ENCODE measurements around the gene SLC1A5. TPM values are rescaled to one million over a fixed set of nuclear protein-coding genes. Genes with fewer than 3 reads are reported as not detected.
"Not testable (repeated sequence)": the region's sequence is repeated elsewhere in the genome, so short reads cannot be mapped to it uniquely, and the experiment has no call there.

Gene SLC1A5
- total RNA-seq, 2 donors from 2014 or later: 84.3 to 169 TPM

- Histone ChIP-seq H3K9me3 (no peaks in the 10 kb centered on the region), H3K9ac (ENCODE audit: low read depth in 2 of 2, low read length in 2 of 2) (no peak overlapping the region), H3K27ac (no peak overlapping the region), H3K36me3 (no peaks in the 10 kb centered on the region), H3K4me1 (no peaks in the 10 kb centered on the region), H3K27me3 (no peaks in the 10 kb centered on the region), H3K4me3 (no peak overlapping the region)
- no peak for TF ChIP-seq CTCF (IDR thresholded peaks at IDR 0.05)
- intact Hi-C loops (cut with DNase I): no loop called here
- DNase-seq: no peak
Measured at GRCh38 chr19:46828484-46828883, 40.1 kb upstream of the SLC1A5 start.

- Histone ChIP-seq H3K4me1 (peaks cover 15% of the 10 kb centered on the region), H3K4me3 (no peak overlapping the region), H3K27ac (no peak overlapping the region), H3K27me3 (no peaks in the 10 kb centered on the region), H3K36me3 (no peaks in the 10 kb centered on the region), H3K9me3 (no peaks in the 10 kb centered on the region), H3K9ac (ENCODE audit: low read depth in 2 of 2, low read length in 2 of 2) (no peak overlapping the region)
- DNase-seq: no peak
- no peak for TF ChIP-seq CTCF (IDR thresholded peaks at IDR 0.05)
- intact Hi-C loops (cut with DNase I): no loop called here
Measured at GRCh38 chr19:46825731-46826055, 37.3 kb upstream of the SLC1A5 start.

DNA sequence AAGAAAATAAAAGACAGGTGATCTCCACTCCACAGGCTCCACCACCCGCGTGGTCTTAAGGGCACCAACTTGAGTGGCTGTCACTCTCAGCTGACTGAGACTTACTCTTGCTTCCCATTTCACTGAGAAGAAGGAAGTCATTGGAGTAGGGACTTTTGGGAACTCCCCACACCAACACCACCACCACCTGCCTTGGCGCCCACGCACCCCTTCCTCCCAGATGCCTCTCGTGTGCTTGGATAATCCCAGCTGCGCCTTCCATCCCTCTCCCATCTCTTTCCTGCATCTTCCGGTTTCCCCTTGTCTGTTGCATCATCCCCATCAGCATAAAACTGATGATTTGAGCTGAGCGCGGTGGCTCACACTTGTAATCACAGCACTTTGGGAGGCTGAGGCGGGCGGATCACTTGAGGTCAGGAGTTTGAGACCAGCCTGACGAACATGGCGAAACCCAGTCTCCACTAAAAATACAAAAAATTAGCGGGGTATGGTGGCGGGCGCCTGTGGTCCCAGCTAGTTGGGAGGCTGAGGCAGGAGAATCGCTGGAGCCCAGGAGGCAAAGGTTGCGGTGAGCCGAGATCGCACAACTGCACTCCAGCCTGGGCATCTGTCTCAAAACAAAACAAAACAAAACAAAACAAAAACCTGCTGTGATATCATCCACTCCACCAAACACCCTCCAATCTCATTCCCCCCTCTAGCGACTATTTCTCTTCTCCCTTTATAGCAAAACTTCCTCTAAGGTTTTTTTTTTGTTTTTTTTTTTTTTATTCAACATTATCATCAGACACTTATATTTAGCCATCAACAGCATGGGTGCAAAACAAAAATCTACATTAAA is 36.7 kb upstream of the SLC1A5 start:
- no peak for DNase-seq
- H3K4me1 ChIP-seq: peaks cover 16% of the 10 kb centered on the region
- intact Hi-C loops (cut with DNase I): no loop called here
- no peak overlapping the region for H3K9ac ChIP-seq (ENCODE audit: low read depth in 2 of 2, low read length in 2 of 2)
- peak overlapping the region; percentile 37 for H3K27ac ChIP-seq
- no peaks in the 10 kb centered on the region for H3K36me3 ChIP-seq
- H3K4me3 ChIP-seq: no peak overlapping the region
- no peaks in the 10 kb centered on the region for H3K27me3 ChIP-seq
- H3K9me3 ChIP-seq: no peaks in the 10 kb centered on the region
- no peak for TF ChIP-seq CTCF (IDR thresholded peaks at IDR 0.05)

- H3K9ac ChIP-seq (ENCODE audit: low read depth in 2 of 2, low read length in 2 of 2): no peak overlapping the region
- H3K9me3 ChIP-seq: no peaks in the 10 kb centered on the region
- H3K4me1 ChIP-seq: peaks cover 16% of the 10 kb centered on the region
- no peak overlapping the region for H3K27ac ChIP-seq
- no peak for TF ChIP-seq CTCF (IDR thresholded peaks at IDR 0.05)
- H3K4me3 ChIP-seq: no peak overlapping the region
- intact Hi-C loops (cut with DNase I): no loop called here
- no peak for DNase-seq
- no peaks in the 10 kb centered on the region for H3K36me3 ChIP-seq
- H3K27me3 ChIP-seq: no peaks in the 10 kb centered on the region
Measured at GRCh38 chr19:46823049-46823448, 34.7 kb upstream of the SLC1A5 start.

- H3K36me3 ChIP-seq; H3K9me3 ChIP-seq; intact Hi-C loops (cut with DNase I); H3K27me3 ChIP-seq; DNase-seq; H3K4me3 ChIP-seq; H3K9ac ChIP-seq (ENCODE audit: low read depth in 2 of 2, low read length in 2 of 2): not testable (repeated sequence)
- Histone ChIP-seq H3K27ac (peak overlapping the region; percentile 55), H3K4me1 (peaks cover 16% of the 10 kb centered on the region)
Measured at GRCh38 chr19:46822410-46822787, 34.0 kb upstream of the SLC1A5 start.

All from colonic mucosa (tissue), 4 donors.